Fibroblast of skin of abdomen (primary cell): ENCODE measurements around the gene FOXD1.
"Not testable (repeated sequence)": the region's sequence is repeated elsewhere in the genome, so short reads cannot be mapped to it uniquely, and the experiment has no call there.

ENCODE experiments used
- DNase-seq: peaks from one replicate; pipeline ENCODE4 v3.0.0-alpha.2; 2013

FOXD1 gene

DNA sequence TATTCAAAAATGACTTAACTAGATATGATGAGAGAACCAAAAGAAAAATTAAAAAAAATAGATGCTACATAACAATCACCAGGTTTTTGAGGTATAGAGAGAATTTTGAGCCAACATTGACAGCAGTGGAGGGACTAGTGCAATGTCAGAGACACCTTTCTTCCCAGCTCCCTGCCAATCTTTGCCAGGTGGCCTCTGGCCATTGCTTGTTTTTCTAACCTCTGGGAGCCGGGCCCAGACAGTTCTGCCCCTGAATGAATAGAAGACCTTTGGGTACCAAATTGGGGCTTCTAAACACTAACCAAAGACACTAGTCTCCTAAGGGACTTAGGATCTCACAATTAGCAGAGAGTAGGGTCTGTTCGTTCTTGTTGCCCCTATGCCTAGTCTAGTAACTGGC lies 33.4 kb downstream of the FOXD1 start:
- DNase-seq = no peak

DNA sequence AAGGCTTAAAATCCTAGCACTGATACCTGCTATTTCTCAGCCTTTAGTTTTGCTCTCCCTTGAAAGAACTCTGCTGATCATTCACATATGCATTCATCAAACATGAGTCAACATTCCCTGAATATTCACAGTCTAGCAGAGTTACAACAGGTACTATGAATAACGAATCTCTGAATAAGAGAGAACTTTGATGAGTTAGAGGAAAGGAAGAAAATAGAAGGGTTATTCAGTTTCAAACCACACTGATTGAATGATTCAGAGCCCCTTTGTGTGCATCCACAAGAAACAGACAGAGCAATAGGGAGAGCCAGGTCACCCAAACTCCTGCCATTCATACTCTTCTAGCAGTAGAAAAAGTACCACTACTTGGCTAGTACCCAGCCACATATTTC lies 36.0 kb downstream of the FOXD1 start:
- peak; percentile 91 for DNase-seq

- no peak for DNase-seq
Observed at GRCh38 chr5:73411936-73412596, 36.5 kb downstream of the FOXD1 start.

DNA sequence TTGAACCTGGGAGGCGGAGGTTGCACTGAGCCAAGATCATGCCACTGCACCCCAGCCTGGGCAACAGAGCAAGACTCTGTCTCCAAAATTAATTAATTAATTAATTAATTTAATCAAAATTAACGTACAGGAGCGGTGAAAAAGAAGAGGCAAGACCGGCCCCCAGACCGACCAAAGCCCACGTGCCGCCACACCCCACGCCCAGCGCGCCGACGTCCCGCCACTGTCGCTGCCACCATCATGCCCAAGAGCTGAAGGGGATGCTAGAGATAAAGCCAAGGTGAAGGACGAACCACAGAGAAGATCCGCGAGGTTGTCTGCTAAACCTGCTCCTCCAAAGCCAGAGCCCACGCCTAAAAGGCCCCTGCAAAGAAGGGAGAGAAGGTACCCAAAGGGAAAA lies 38.6 kb downstream of the FOXD1 start:
- DNase-seq = not testable (repeated sequence)

GRCh38 chr5:73405691-73406090 lies 42.9 kb downstream of the FOXD1 start:
- no peak for DNase-seq

DNA sequence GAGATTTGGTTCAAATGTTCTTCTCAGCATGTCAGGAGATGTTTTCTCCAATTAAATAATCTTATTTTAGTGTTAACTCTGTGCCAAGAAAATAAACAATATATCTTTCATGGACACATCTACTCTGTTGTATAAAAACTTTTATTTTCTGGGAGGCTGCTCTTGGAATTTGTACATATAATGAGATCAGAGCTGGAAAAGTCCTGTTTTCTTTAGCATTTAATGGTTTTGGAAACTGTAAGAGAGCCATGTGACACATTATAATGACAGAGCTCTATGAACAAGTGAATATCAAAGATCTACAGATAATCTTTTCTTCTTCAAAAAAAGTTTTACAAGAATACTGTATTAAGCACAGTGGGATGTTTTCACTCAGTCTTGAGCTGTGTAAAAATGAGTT lies 48.8 kb downstream of the FOXD1 start:
- no peak for DNase-seq
